OCI-LY1 (cell line): ENCODE results near the gene STK38L.

ENCODE experiments used
- H2AFZ ChIP-seq: fragments of 200-600 bp; sonication (generic), shearing (Covaris generic); 2 replicates; pipeline ENCODE4 v1.6.0; 2014; ENCODE audit warnings: antibody characterized with exemption, mild to moderate bottlenecking, low read length
- H3F3A ChIP-seq: fragments of 200-600 bp; sonication (generic), shearing (Covaris generic); 2 replicates; pipeline ENCODE4 v1.6.0; 2014; ENCODE audit warnings: mild to moderate bottlenecking, antibody characterized with exemption, low read length, moderate library complexity; ENCODE audit not compliant: insufficient read depth
- H3K27ac ChIP-seq: fragments of 200-600 bp; sonication (generic); 2 replicates; pipeline ENCODE4 v1.5.1; 2014; ENCODE audit warnings: low read length, mixed run types, mild to moderate bottlenecking, low read depth; ENCODE audit not compliant: poor library complexity, severe bottlenecking
- H3K27me3 ChIP-seq: fragments of 200-600 bp; sonication (generic); 2 replicates; pipeline ENCODE4 v1.6.0; 2014; ENCODE audit warnings: antibody characterized with exemption, mild to moderate bottlenecking, low read length, moderate library complexity; ENCODE audit not compliant: insufficient read depth
- H3K36me3 ChIP-seq: fragments of 200-600 bp; sonication (generic); 2 replicates; pipeline ENCODE4 v1.6.1; 2014; ENCODE audit warnings: mild to moderate bottlenecking, antibody characterized with exemption, low read length, moderate library complexity, mixed read lengths; ENCODE audit not compliant: insufficient read depth
- H3K4me1 ChIP-seq: fragments of 200-600 bp; sonication (generic); 2 replicates; pipeline ENCODE4 v1.5.1; 2014; ENCODE audit warnings: mild to moderate bottlenecking, low read length, moderate library complexity; ENCODE audit not compliant: insufficient read depth, severe bottlenecking
- H3K4me2 ChIP-seq: fragments of 200-600 bp; sonication (generic), shearing (Covaris generic); 2 replicates; pipeline ENCODE4 v1.6.1; 2014; ENCODE audit warnings: low read length
- H3K4me3 ChIP-seq: fragments of 200-600 bp; sonication (generic); 2 replicates; pipeline ENCODE4 v1.5.1; 2014; ENCODE audit warnings: low read length, low read depth, mild to moderate bottlenecking, mixed read lengths; ENCODE audit not compliant: poor library complexity, severe bottlenecking
- H3K79me2 ChIP-seq: fragments of 200-600 bp; shearing (Covaris generic); 2 replicates; pipeline ENCODE4 v1.6.1; 2016; ENCODE audit warnings: mixed run types, low read length, mixed read lengths; ENCODE audit not compliant: insufficient read depth
- H3K9ac ChIP-seq: fragments of 200-600 bp; sonication (generic), shearing (Covaris generic); 2 replicates; pipeline ENCODE4 v1.6.1; 2014; ENCODE audit warnings: mild to moderate bottlenecking, low read length, mixed read lengths
- H3K9me2 ChIP-seq: fragments of 200-600 bp; sonication (generic), shearing (Covaris generic); 2 replicates; pipeline ENCODE4 v1.6.1; 2014; ENCODE audit warnings: low read depth, mild to moderate bottlenecking, low read length, mixed read lengths
- H3K9me3 ChIP-seq: fragments of 200-600 bp; shearing (Covaris generic); 2 replicates; pipeline ENCODE4 v1.6.1; 2014; ENCODE audit warnings: low read length, mixed read lengths
- H4K20me1 ChIP-seq: fragments of 200-600 bp; sonication (generic), shearing (Covaris generic); 2 replicates; pipeline ENCODE4 v1.6.0; 2016; ENCODE audit warnings: mild to moderate bottlenecking, low read length; ENCODE audit not compliant: insufficient read depth
- CTCF ChIP-seq: fragments of 200-600 bp; sonication (generic), shearing (Covaris generic); IDR thresholded peaks from 2 replicates; pipeline ENCODE4 v1.5.1; 2017; ENCODE audit warnings: mild to moderate bottlenecking, antibody characterized with exemption, low read length, moderate library complexity, mixed read lengths
- EZH2 ChIP-seq: fragments of 200-600 bp; sonication (generic), shearing (Covaris generic); IDR thresholded peaks from 2 replicates; pipeline ENCODE4 v1.8.0; 2017; ENCODE audit warnings: borderline replicate concordance, mixed run types, mild to moderate bottlenecking, antibody characterized with exemption, low read length, moderate library complexity, mixed read lengths

Gene STK38L

DNA sequence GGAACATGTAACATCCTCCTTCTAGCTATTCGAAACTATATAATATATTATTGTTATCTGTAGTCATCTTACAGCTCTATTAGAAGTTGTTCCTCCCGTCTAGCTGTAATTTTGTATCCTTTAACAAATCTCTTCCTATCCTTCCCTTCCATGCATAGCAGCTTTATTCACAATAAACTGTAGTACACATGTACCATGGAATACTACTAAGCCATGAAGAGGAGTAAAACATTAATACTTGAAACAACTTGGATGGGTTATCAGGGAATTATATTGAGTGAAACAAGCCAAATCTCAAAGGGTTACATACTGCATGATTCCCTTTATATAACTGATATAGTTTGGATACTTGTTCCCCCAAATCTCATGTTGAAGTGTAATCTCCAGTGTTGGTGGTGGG is 33.9 kb upstream of the STK38L start:
- Histone ChIP-seq H2AFZ (no peak overlapping the region), H3F3A (no peaks in the 10 kb centered on the region), H3K4me3 (no peak overlapping the region), H3K79me2 (no peaks in the 10 kb centered on the region), H4K20me1 (no peaks in the 10 kb centered on the region), H3K4me2 (no peak overlapping the region), H3K4me1 (no peaks in the 10 kb centered on the region), H3K27me3 (no peaks in the 10 kb centered on the region), H3K9ac (no peak overlapping the region), H3K9me2 (no peaks in the 10 kb centered on the region), H3K36me3 (no peaks in the 10 kb centered on the region), H3K9me3 (no peaks in the 10 kb centered on the region), H3K27ac (no peak overlapping the region)
- no peak for TF ChIP-seq EZH2
- TF ChIP-seq CTCF = no peak

DNA sequence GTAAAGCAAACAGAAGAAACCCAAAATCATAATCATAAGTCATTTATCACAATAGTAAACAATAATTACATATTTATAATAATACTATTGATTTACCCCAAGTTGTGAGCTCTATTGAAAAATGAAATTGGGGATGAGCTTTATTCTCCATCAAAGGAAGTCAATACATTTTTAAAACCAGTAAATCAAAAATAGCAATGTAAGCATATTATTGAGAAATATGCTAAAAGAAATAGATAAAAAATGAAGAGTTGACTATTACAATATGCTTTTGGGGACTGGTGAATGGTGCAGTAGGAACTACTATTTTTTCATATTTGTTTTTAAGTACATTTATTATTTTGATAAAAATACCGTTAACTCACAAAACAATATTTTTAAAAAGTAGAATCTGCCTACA is 31.2 kb upstream of the STK38L start:
- Histone ChIP-seq H3K9ac (no peak overlapping the region), H3K4me2 (no peak overlapping the region), H4K20me1 (no peaks in the 10 kb centered on the region), H2AFZ (no peak overlapping the region), H3K9me3 (no peaks in the 10 kb centered on the region), H3K4me1 (no peaks in the 10 kb centered on the region), H3K4me3 (no peak overlapping the region), H3K36me3 (no peaks in the 10 kb centered on the region), H3K27me3 (no peaks in the 10 kb centered on the region), H3F3A (no peaks in the 10 kb centered on the region), H3K27ac (no peak overlapping the region), H3K79me2 (no peaks in the 10 kb centered on the region), H3K9me2 (no peaks in the 10 kb centered on the region)
- no peak for TF ChIP-seq CTCF
- TF ChIP-seq EZH2 = no peak

- no peaks in the 10 kb centered on the region for H3K9me3 ChIP-seq
- H3K79me2 ChIP-seq = no peaks in the 10 kb centered on the region
- no peak overlapping the region for H3K9ac ChIP-seq
- no peak overlapping the region for H3K4me3 ChIP-seq
- no peaks in the 10 kb centered on the region for H3K36me3 ChIP-seq
- H3K27ac ChIP-seq = no peak overlapping the region
- H3K4me2 ChIP-seq = no peak overlapping the region
- TF ChIP-seq CTCF (no peak), EZH2 (no peak)
- H4K20me1 ChIP-seq = no peaks in the 10 kb centered on the region
- H3K4me1 ChIP-seq = no peaks in the 10 kb centered on the region
- no peaks in the 10 kb centered on the region for H3F3A ChIP-seq
- H2AFZ ChIP-seq = no peak overlapping the region
- H3K27me3 ChIP-seq = no peaks in the 10 kb centered on the region
- no peaks in the 10 kb centered on the region for H3K9me2 ChIP-seq
Measured at GRCh38 chr12:27213304-27213703, 30.8 kb upstream of the STK38L start.
